ENCODE data around the gene C2CD4D.

Gene C2CD4D

DNA sequence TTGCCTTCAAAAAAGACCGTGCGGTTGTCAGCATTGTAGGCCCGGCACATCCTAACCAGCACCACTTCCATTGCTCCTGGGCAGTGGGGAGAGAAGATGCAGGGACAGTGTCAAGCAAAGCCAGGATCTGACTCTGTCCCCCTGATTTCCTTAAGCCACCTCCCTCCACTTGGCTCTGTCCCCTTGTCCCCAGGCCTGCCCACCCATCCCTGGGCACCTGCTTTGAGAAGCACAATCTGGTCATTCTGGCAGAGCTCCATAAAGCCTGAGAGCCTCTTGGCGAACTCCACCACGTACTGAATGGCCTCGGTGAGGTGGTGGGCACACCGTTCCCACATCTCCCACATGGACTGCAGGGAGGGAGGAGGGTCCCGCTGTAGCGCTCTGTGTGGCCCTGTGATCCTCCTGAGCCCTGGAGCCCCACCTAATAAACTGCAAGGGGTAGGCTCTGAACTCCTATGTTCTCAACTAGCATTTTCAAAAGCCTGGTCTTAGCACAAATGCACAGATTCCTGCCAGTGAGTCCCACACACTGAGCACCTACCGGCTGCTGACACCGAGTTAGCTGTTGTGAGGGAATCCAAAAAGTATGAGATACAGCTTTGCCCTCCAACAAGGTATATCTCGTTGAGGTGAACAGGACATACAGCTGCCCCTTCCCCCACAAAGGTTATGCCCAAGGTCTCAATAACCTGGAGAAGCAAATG lies 26.2 kb downstream of the C2CD4D start:
- no peak for DNase-seq (ENCODE audit: low read depth)

DNA sequence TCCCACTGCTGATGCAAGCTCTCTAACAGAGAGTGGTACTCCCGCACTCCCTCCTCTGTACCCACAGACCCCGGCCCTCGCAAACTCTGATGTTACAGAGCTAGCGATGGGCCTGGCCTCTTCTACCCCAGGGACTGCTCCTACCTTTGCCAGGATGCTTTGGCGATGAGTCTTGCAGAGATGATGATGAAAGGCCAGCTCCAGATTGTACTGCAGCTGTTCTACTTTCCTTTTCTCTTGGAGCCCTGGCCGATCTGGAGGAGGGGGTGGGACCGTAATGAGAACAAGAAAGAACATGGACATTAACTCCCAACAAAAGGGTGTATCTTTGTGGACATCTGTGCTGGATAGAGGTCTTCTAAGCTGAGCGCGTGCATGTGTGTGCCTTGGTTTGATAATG lies 28.4 kb downstream of the C2CD4D start:
- no peak for DNase-seq (ENCODE audit: low read depth)

DNA sequence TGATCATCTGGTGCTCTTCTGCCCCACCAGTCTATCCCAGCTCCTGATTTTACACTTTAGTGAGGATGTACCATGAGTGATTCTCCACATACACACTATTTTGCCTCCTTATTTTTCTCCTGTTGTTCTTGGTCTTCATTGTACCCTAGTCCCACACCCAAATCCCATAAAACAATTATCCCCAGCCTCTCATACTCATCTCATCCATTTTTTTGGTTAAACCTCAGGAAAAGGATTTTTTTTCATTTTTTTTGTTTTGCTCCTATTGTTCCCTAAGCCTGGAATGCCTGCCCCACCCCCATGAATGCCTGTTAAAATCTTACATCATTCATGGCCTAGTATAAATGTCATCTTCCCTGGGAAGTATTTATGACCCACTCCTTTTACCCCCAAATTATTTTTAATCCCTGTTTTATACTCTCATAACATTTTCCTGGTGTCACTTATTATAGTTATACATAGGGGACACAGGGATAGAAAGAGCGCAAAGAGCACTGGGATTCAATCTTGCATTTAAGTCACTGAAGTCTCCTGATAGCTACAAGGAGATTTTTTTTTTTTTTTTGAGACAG lies 29.5 kb downstream of the C2CD4D start:
- DNase-seq (ENCODE audit: low read depth), result no peak

DNA sequence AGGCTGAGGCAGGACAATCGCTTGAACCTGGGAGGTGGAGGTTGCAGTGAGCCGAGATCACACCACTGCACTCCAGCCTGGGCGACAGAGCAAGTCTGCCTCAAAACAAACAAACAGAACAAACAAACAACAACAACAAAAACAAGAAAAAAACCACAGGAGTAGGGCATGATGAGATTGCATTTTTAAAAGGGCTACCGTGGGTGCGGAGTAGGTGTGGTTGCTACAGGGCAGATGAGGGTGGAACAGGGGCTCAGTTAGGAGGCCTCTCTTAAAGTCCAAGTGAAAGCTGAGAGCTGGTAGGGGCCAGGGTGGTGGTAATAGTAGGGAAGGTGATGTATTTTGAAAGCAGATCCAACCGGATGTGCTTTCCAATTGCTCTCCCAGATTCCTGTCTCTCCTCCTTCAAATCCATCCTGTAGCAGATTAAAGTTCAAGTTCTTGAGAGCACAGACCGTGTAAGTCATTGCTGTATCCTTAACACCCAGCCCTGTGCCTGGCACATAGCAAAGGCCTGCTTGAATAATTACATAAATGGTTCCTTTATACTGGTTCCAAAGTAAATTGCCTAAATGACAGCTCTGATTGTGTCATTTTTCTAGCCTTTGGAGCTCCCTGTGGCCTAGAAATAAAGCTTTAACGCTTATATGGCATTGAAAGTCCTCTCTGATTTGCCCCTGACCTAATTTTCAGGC lies 30.2 kb downstream of the C2CD4D start:
- DNase-seq (ENCODE audit: low read depth), result no peak

DNA sequence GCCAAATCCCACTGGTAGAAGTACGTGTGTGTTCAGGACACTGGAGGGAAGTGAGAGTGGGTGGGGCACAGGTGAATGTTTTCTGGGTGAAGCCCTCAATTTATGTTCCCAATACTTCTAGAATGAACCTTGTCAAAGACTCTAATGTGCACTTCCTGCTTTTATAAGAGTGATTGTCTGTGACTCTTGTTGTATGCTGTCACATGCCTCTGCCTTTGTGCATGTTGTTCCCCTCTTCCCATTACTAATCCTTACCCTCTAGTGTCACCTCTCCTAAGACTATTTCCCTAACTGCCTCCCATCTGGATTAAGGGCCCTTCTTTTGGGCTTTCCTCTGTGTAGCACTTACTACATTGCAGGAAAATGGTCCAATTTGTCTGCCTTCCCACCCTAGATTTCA lies 31.9 kb downstream of the C2CD4D start:
- DNase-seq (ENCODE audit: low read depth), result no peak

DNA sequence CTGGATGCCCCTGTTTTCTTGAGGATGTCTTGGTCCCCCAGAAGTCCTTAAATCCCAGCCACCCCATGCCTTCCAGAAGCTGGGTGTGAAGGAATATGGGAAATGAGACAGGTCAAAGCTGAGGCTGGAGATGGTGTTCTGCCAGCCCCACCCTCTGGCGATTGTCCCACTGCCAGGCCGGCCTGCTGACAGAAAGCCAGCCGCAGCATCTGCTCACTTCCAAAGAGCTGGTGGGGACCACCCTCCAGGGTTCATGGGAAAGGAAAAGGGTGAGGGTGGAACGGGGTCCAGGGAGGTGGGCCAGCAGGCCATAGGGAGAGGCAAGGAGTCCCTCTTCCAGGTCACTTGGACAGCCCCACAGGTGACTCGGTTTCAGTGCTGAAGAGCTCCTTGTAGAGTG lies 32.5 kb downstream of the C2CD4D start:
- no peak for DNase-seq (ENCODE audit: low read depth)

DNA sequence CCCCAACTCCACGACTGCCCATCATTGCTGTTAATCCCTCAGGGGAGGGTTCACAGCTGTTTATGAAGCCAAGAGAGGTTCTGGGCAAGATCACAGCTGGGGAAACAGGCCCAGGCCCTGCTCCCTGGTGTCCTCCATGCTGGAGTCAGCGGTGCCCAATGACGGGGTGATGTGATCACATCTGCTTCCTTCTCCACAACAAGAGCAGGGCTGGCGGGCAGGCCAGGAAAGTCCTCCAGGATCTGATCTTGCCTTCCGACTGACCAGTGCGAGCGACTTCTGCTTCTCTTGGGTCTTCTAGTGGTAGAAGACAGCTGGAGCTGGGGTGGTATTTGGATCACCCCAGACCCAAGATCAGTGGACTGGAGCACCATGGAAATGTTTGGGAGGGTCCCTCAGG lies 33.5 kb downstream of the C2CD4D start:
- no peak for DNase-seq (ENCODE audit: low read depth)

DNA sequence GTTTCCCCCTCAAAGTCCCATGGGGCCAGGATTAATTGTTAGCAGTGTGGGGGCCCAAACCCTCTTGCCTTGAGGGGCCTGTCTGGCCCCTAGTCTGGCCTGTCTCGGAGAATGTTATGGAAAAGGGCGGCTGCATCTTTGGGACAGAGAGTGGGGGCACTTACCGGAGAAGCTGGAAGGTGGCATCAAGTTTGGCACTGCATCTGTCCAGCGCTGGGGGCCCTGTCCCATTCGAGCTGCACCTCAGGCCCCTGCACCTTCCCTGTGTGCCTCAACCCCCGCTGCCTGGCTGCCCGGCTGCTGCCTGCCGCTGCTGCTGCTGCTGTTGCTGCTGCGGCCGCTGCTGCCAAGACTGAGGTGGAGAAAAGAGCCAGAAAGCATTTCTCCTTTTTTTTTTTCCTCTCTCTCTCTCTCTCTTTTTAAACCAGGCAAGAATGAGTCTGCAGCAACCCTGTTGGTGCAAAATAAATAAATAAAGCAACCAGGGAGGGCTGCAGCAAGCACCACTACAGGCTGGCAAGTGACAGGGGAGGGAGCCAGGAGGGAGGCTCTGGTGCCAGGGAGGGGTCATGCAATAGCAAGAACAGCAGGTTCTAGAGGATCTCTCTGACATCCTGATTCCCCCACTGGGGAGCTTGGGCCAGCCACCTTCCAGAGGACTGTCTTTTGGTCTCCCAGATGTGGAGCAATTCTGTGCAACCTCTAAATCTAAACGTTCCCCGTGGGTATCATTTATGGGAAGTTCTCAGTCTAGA lies 34.4 kb downstream of the C2CD4D start, which contains the start of gene LINGO4:
Gene LINGO4, minus strand, starts transcription at position 354 of the 755 bp plus-strand sequence. CDS start 2,715 bp downstream, outside the sequence.
- no peak for DNase-seq (ENCODE audit: low read depth)

DNA sequence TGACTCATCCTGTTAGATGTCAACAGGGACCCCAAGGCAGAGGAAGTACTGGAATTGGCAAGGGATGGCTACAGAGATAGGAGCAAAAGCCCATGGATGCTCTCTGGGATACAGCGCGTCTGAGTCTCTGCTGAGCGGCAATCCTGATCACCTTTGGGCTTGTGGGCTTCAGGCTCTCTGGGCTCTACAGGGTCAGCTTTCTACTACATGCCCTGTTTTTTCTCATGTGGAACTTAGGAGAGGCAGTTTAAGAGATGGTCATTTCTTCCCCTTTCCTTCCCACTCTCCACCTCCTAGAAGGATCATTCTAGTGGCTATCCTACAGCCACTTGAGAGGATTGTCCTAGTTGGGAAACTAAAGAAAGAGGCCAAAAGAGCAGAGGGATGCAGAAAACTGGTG lies 35.7 kb downstream of the C2CD4D start:
- DNase-seq (ENCODE audit: low read depth), result no peak

DNA sequence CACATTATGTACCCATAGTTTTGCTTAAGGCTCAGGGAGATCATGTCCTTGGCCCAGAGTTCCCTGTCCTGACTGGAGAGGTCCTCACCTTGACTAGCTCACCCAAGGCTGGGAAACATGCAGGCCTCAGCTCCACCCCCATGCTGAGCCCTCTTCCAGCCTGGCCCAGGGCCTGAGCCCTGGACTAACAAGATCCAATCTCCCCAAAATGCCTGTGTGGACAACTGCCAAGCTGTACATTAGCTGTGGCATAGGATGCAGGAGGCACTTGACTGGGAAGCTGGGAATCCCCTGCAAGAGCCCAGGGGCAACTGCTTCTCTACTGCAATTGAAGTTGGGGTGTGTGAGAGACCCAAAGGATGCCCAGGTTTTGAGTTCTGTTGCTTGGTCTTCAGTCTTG lies 36.5 kb downstream of the C2CD4D start:
- no peak for DNase-seq (ENCODE audit: low read depth)

DNA sequence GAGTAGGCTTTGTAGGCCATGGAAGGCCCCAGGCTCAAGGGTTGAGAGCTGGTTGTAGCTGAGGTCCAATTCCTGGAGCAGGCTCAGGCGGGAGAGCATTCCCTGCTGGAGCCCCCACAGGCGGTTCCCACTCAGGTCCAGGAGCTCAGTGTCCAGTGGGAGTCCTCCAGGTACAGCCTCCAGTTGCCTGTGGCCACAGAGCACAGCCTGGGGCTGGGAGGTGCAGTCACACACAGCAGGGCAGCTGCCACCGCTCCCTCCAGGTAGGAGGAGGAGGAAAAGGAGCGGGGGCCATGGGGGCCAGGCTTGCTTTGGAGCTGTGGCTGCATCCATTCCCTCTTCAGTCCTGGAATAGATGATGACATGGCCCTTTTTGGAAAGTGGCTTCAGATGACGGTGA lies 37.2 kb downstream of the C2CD4D start:
- no peak for DNase-seq (ENCODE audit: low read depth)

DNA sequence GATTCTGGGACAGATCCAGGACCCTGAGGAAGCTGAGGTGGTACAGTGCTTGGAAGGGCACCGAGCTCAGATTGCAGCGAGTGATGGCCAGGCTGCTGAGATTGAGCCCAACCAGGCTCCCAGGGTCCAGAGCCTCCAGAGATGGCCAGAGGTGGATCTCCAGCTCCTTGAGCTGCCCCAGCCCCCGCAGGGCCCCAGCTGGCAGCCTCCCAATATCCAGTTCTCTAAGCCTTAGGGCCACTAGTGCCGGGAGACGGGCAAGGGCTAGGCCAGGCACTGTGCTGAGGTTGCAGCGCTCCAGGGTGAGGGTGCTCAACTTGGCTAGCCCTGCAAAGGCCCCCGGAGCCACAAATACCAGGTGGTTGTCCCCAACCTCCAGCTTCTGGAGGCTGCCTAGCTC lies 37.8 kb downstream of the C2CD4D start:
- no peak for DNase-seq (ENCODE audit: low read depth)

DNA sequence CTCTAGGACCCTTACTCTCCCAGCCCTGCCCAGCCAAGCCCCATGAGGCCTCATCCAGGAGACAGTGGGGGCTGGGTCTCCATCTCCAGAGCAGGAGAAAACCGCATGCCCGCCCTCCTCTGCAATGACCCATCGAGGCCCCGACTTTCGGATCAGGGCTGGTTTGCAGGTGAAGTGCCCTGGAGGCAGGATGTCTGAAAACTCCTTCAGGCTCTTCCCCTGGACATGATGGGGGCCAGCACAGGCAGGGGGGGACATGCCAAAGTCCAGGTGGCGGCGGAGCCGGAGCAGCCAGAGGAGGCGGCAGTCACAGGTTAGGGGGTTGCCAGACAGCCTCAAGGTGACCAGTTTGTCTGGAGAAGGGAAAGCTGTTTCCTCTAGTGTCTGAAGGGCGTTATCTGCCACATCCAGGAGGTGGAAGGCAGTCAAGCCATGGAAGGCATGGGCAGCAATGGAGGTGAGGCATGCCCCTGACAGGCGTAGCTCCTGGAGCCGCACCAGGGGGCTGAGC lies 38.3 kb downstream of the C2CD4D start:
- DNase-seq (ENCODE audit: low read depth), result no peak

DNA sequence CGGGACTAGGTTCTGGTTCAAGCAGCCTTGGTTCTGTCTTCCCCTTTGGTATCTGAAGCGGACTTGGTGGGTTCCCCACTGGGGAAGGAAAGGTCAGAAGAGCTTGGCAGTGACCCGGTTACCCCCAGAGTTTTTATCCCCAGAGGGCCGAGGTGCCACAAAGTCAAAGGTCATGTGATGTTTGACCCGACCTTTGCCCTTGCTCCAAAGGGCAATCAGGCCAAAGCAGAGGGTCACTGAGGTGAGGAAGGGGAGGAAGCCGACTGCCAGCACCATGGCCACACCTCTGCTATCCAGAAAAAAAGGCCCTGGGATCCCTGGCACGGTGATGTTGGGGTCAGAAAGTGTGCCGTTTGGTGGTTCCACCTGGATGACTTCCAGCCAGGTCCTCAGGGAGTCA lies 38.8 kb downstream of the C2CD4D start:
- no peak for DNase-seq (ENCODE audit: low read depth)

DNA sequence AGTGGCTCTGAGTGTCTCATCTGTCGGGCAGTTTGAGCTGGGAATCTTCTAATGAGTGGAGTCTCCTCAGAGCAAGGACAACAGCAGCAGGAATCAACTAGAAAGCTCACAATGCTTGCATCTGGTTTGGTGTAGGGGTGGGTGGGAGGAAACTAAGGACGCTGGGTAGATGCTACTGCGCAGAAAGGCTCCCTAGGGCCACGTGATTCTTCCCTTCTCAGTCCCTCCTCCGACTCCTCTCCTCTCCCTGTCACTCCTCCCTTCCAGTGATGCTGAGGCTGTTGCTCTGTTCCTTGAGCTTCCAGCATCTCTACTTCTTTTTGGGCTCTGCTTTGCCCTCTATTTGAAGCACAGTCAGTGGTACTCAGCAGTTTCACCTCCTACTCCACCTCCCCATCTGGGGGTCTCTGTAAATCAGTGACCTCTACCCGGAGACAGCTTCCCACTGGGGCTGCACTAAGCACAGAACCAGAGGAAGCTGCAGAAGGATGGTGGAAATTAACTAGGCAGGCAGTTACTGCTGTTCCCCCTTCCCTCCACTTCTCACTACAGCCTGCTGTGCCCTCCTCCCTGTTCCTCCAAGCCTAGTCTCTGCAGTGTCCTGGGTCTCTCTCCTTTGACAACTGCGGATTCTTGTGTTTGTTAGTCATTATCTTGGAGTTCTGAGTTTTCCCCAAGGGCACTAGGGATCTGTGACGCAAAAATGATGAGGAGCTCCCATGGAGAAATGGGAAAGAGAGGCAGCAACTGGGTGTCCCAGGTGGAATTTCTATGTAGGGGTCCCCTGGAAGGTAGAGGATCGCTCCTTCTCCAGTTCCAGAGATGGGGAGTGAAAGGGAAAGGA lies 40.2 kb downstream of the C2CD4D start:
- no peak for DNase-seq (ENCODE audit: low read depth)

DNA sequence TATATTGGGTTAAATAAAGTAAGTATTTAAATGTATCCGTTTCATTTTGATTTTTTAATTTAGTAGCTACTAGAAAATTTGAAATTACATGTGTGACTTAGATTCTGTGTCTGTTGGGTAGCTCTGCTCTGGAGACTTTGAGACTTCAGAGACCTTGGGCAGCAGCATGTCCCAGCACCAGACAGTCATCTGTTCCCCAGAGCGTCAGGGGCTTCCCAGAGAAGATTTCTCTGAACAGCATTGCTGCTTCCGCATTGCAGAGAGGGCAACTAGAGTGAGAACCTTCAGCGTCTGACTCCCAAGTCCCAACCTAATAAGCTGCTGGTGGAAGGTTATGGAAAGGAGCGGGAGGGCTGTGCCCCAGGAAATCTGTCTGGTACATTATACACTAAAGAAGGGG lies 41.0 kb downstream of the C2CD4D start:
- DNase-seq (ENCODE audit: low read depth), result no peak

DNA sequence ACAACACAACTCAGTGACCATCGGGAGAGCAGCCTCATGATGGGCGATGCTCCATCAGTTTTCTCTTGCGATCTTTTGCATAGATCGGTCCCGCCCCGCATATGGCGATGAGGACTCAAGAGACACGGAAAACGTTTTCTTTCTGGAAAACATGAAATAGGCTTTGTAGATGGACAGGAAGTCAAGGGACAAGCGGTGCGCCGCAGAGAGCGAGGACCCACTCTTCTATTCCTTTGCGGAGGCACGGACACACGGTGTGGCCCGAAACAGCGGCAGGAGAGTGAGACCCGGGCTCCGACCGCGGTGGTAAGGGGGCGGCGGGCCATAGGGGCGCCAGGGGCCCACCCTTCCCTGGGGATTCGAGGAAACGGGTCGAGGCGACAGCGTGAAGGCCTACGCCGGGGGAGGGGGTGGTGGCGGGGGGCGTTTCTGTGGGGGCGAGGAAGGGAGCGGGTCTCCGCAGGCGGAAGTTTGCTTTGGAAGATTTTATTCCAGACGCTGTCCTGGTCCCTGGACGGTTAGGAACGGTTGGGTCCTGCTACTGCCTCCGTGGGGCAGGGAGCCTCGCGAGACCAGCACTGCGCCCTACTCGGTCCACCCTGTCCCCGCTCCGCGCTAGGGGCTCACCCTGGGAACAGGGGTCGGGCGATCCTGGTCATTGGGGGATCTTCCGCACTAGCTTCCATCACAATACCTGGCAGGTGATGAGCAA lies 48.5 kb downstream of the C2CD4D start:
- DNase-seq (ENCODE audit: low read depth), result no peak

DNA sequence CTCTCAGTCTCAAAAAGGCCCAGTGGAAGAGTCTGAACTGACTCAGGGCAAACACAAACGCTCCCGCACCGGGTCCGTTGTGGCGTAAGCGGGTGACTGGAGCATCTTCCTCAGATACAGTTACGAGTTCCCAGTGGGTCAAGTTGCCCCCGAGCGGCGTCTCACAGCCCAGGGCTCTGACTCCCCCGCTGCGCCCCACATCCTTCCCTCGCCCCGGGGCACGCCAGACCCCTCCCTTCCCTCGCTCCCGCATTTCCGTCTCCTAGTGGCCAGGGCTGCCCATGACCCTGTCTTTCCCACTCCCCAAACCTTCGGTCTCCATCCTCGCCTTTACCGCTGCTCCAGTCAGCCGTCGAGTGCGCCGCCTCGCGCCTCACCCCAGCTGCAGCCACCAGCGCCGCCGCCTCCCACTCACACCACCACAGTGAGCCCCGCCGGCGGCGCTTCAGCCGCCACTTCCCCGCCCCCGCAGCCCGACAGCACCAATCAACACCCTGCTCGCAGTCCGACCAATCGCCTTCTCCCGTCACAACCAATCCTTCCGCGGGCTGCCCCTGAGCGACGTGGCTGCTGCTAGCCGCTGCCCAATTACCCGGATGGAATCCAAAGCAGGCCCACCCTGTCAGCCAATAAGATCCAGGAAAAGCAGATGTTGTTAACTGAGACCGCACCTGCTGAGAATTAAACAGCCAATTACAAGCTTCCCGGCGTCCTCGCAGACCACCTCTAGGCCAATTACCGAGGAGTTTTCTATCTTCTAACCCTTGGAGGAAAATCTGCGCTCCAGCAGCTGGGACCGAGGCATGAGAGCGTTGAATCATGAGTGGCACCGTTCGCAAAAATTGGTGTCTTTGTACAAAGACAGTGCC lies 49.3 kb downstream of the C2CD4D start, which contains the start of gene TDRKH:
Gene TDRKH, minus strand, starts transcription at position 430 of the 869 bp plus-strand sequence. CDS start 7,478 bp downstream, outside the sequence.
- peak; percentile 90 for DNase-seq (ENCODE audit: low read depth)
